Smooth muscle cell (in vitro differentiated cells): ENCODE measurements around the gene ABCG2. TPM values are rescaled to one million over a fixed set of nuclear protein-coding genes. Genes with fewer than 3 reads are reported as not detected.

Experiments used
- DNase-seq: peaks from one replicate; lab custom pipeline; 2025; ENCODE audit not compliant: unreplicated experiment; lab: John Stamatoyannopoulos, UW
- H2AFZ ChIP-seq: fragments of 200-600 bp; sonication (generic); 2 replicates; pipeline ENCODE4 v1.6.0; 2016; ENCODE audit warnings: antibody characterized with exemption, low read depth, mild to moderate bottlenecking
- H3F3A ChIP-seq: fragments of 200-600 bp; sonication (generic); 2 replicates; pipeline ENCODE4 v1.6.0; 2017; ENCODE audit warnings: antibody characterized with exemption, low read depth
- H3K27ac ChIP-seq: fragments of 200-600 bp; sonication (generic); 2 replicates; pipeline ENCODE4 v1.5.1; 2016; ENCODE audit warnings: low read depth, mild to moderate bottlenecking
- H3K27me3 ChIP-seq: fragments of 200-600 bp; sonication (generic); 2 replicates; pipeline ENCODE4 v1.6.1; 2016; ENCODE audit warnings: low read depth, mild to moderate bottlenecking
- H3K36me3 ChIP-seq: fragments of 200-600 bp; sonication (generic); 2 replicates; pipeline ENCODE4 v1.5.1; 2016; ENCODE audit warnings: low read depth
- H3K4me1 ChIP-seq: fragments of 200-600 bp; sonication (generic); 2 replicates; pipeline ENCODE4 v1.5.1; 2016; ENCODE audit warnings: low read depth
- H3K4me2 ChIP-seq: fragments of 200-600 bp; sonication (generic); 2 replicates; pipeline ENCODE4 v1.6.0; 2016; ENCODE audit warnings: mild to moderate bottlenecking
- H3K4me3 ChIP-seq: fragments of 200-600 bp; sonication (generic); 2 replicates; pipeline ENCODE4 v1.5.1; 2016; ENCODE audit warnings: mild to moderate bottlenecking
- H3K79me2 ChIP-seq: fragments of 200-600 bp; sonication (generic); 2 replicates; pipeline ENCODE4 v1.6.0; 2016; ENCODE audit warnings: low read depth, mild to moderate bottlenecking
- H3K9ac ChIP-seq: fragments of 200-600 bp; sonication (generic); 2 replicates; pipeline ENCODE4 v1.6.0; 2016; ENCODE audit warnings: low read depth
- H3K9me3 ChIP-seq: fragments of 200-600 bp; sonication (generic); replicated peaks from 2 replicates; pipeline ENCODE4 v1.5.1; 2016; ENCODE audit warnings: low read depth
- H4K20me1 ChIP-seq: fragments of 200-600 bp; sonication (generic); 2 replicates; pipeline ENCODE4 v1.6.0; 2016; ENCODE audit warnings: low read depth
- CTCF ChIP-seq: fragments of 200-600 bp; sonication (generic); IDR thresholded peaks from 2 replicates; pipeline ENCODE4 v1.5.1; 2017; ENCODE audit warnings: borderline replicate concordance, mild to moderate bottlenecking, antibody characterized with exemption; ENCODE audit not compliant: insufficient read depth, poor library complexity, severe bottlenecking
- WGBS: methylation state at CpG from one replicate; pipeline ENCODE4 v1.1.7; 2016; ENCODE audit warnings: low lambda C conversion rate; 5-methylcytosine and 5-hydroxymethylcytosine counted together
- polyA plus RNA-seq: library from polyadenylated mRNA; unstranded; fragments of >200 nt; fragmentation: Nextera tagmentation; extraction: Ambion mirVana; gene quantifications from 2 replicates; pipeline ENCODE4 v1.2.1, GENCODE V29; 2016
- total RNA-seq: library from RNA; depleted of rRNA; stranded (reverse); fragments of >200 nt; gene quantifications from 2 replicates; pipeline ENCODE4 v1.2.3, GENCODE V29; 2014

ABCG2 gene
- total and polyA plus RNA-seq, 2 experiments from 2014 or later, result 0.42 to 2.5 TPM

GRCh38 chr4:88148560-88148959 is 9.9 kb downstream of the ABCG2 start:
- Histone ChIP-seq H3K79me2 (no peaks in the 10 kb centered on the region), H2AFZ (peak overlapping the region; percentile 43), H3K9me3 (no peaks in the 10 kb centered on the region), H4K20me1 (no peaks in the 10 kb centered on the region), H3K4me3 (no peak overlapping the region), H3K4me2 (peak overlapping the region; percentile 31), H3F3A (no peaks in the 10 kb centered on the region), H3K9ac (no peak overlapping the region), H3K4me1 (peaks cover 3% of the 10 kb centered on the region), H3K27me3 (no peaks in the 10 kb centered on the region), H3K27ac (no peak overlapping the region), H3K36me3 (no peaks in the 10 kb centered on the region)
- WGBS, result 32% methylated on average over 2 of the region's 2 CpGs
- DNase-seq, result no peak
- no peak for TF ChIP-seq CTCF

GRCh38 chr4:88147799-88148217 is 10.6 kb downstream of the ABCG2 start:
- Histone ChIP-seq H4K20me1 (no peaks in the 10 kb centered on the region), H3K9me3 (no peaks in the 10 kb centered on the region), H3K36me3 (no peaks in the 10 kb centered on the region), H3F3A (no peaks in the 10 kb centered on the region), H3K27me3 (no peaks in the 10 kb centered on the region), H3K27ac (no peak overlapping the region), H3K4me1 (peaks cover 6% of the 10 kb centered on the region), H2AFZ (peak overlapping the region; percentile 51), H3K9ac (no peak overlapping the region), H3K79me2 (no peaks in the 10 kb centered on the region), H3K4me2 (peak overlapping the region; percentile 31), H3K4me3 (no peak overlapping the region)
- no peak for DNase-seq
- no peak for TF ChIP-seq CTCF
- 60% methylated on average over 4 of the region's 4 CpGs for WGBS

- no peaks in the 10 kb centered on the region for H3K9me3 ChIP-seq
- H2AFZ ChIP-seq, result no peak overlapping the region
- H3K4me3 ChIP-seq, result no peak overlapping the region
- H3K27me3 ChIP-seq, result no peaks in the 10 kb centered on the region
- no peak overlapping the region for H3K9ac ChIP-seq
- no peaks in the 10 kb centered on the region for H3K36me3 ChIP-seq
- H4K20me1 ChIP-seq, result no peaks in the 10 kb centered on the region
- H3K4me2 ChIP-seq, result no peak overlapping the region
- no peaks in the 10 kb centered on the region for H3K79me2 ChIP-seq
- TF ChIP-seq CTCF, result no peak
- no peaks in the 10 kb centered on the region for H3F3A ChIP-seq
- peaks cover 6% of the 10 kb centered on the region for H3K4me1 ChIP-seq
- DNase-seq, result no peak
- H3K27ac ChIP-seq, result no peak overlapping the region
These were observed 11.5 kb downstream of the ABCG2 start for GRCh38 chr4:88146891-88147290.

- Histone ChIP-seq H3K4me2 (no peak overlapping the region), H3F3A (no peaks in the 10 kb centered on the region), H3K4me3 (no peak overlapping the region), H3K79me2 (no peaks in the 10 kb centered on the region), H3K36me3 (no peaks in the 10 kb centered on the region), H3K9ac (no peak overlapping the region), H4K20me1 (no peaks in the 10 kb centered on the region), H3K9me3 (no peaks in the 10 kb centered on the region), H2AFZ (no peak overlapping the region), H3K27ac (peak overlapping the region; percentile 42), H3K4me1 (peaks cover 6% of the 10 kb centered on the region), H3K27me3 (no peaks in the 10 kb centered on the region)
- no peak for TF ChIP-seq CTCF
- WGBS, result 76% methylated on average over 3 of the region's 3 CpGs
- DNase-seq, result no peak
These were observed 13.6 kb downstream of the ABCG2 start for GRCh38 chr4:88144866-88145300.
